Stimulated activated CD4-positive, alpha-beta T cell treated with anti-CD3 and anti-CD28 coated beads, TNF-alpha, amount 100 ng/mL, for 24 hours (primary cell): Measurements from ENCODE around the gene ZFYVE26.
"Not testable (repeated sequence)": the region's sequence is repeated elsewhere in the genome, so short reads cannot be mapped to it uniquely, and the experiment has no call there.

Experiments used
- DNase-seq, 3 experiments: peaks; one replicate each; pipeline ENCODE4 v3.0.0-alpha.2; 2020; ENCODE audit warnings: low read depth in 3 of 3

The ZFYVE26 gene

DNA sequence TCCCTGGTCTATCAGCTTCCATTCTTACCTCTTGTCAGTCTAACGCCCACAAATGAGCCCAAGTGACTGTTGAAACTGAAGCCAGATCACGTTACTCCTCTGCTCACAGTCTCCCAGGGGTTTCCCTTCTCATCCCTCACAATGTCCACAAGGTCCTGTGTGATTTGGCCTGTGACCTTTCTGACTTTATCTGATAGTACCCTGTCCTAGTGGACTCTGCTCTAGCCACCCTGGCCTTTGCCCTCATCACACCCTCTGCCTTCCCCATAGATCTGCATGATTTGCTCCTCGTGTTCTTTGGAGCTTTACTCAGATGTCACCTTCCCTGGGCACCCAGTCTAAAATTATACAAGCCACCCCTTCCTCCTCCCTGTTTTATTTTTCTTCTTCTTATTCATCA, 59.2 kb downstream of the ZFYVE26 start:
- no peak for DNase-seq

DNA sequence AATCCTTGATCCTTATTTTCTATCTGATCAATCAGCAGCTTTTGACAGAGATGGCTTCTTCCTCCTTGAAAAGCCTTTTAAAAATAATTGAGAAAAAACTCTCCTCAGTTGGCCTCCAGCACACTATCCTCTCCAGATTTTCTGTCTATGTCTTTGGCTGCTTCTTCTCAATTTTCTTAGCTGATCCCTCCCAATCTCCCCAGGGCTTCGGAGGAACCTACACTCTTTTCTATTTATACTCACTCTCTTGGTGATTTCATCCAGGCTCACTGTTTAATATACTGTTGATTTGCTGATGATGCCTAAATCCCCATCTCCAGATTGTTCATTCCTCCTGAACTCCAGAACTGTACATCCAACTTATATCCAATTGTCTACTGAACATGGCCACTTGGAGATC, 59.9 kb downstream of the ZFYVE26 start:
- DNase-seq: no peak

DNA sequence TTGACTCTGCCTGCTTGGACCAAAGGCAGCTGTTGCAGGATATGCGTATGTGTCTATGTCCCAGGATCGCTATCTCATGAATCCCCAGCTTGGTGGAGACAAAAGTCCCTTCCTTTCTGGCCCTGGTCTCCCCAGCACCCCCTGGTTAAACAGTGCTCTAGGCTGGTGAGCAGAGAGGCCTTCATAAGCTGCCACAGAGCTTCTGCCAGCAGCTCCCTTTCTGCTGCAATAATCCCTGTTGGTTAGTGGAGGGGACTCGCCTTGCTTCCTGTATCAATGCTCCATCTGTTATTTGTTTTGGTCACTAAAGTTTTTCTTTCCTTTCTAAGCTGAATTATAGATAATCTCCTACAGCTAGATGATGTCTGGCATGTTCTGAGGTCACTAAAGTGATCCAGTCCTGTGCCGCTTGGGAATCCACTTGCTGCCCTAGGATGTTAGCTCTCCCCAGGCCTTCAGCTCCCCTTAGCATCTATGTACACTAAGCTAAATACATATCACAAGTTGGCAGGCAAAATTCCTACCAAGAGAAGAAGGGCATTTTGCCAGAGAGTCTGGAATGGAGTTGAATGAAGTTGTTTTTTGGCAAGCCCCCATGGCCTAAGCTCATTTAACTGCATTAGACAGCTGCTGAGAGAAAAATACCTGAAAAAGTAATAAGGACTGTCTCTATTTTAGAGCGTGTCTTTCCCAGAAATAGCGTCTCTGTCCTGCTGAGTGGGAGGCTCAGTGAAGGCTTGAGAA, 66.9 kb downstream of the ZFYVE26 start:
- DNase-seq: no peak

DNA sequence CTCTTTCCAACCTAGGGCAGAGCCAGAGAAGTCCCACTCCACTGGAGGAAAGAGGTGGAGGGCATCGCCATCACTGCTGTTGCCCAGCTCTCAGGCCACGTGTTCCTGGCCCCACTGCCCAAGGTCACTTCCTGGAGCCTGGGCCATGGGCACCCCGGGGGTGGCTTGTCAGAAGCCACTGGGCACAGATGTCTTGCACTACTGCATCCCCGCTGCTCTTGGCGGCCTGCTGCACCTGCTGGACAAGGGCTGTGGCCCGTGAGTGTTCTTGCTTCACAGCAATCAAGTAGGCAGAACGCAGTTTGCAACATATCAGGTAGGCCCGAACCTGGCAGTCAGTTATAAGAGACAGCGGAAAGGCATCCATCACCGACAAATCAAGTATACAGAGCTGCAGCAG, 68.1 kb downstream of the ZFYVE26 start:
- no peak for DNase-seq

DNA sequence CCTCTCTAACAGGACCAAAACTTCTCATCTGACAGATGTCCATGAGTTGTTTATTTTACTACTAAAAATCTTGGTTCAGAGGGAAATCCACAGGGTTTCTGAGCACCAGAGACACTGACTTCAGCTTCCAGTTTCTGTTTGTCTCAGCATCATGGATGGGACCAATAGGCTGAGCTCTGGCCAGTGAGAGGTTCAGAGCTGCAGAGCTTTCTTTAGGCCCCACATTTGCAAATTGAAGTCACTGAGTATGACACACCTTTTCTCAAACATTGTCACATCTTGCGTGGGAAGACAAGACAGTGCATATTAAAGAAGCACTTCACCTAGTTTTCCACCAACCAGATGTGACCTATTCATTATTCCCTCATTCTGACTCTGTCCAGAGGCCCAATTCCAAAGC, 69.5 kb downstream of the ZFYVE26 start:
- no peak for DNase-seq

DNA sequence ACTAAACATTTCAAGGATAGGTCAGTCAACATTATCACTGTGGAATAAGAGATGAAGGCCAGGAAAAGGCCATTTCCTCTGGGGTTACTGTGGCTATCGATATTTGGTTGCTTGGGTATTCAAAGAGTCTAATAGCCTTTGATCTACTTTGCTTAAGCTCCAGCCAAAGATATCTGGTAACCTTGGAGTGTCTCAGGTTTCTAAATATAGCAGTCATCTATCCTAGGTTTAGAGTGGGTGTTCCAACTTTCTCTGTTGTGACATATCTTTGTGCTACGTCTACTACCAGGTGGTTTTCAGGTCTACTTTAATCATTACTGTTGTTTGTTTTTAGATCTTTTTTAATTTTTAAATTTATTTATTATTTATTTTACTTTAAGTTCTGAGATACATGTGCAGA, 72.3 kb downstream of the ZFYVE26 start:
- DNase-seq: no peak

DNA sequence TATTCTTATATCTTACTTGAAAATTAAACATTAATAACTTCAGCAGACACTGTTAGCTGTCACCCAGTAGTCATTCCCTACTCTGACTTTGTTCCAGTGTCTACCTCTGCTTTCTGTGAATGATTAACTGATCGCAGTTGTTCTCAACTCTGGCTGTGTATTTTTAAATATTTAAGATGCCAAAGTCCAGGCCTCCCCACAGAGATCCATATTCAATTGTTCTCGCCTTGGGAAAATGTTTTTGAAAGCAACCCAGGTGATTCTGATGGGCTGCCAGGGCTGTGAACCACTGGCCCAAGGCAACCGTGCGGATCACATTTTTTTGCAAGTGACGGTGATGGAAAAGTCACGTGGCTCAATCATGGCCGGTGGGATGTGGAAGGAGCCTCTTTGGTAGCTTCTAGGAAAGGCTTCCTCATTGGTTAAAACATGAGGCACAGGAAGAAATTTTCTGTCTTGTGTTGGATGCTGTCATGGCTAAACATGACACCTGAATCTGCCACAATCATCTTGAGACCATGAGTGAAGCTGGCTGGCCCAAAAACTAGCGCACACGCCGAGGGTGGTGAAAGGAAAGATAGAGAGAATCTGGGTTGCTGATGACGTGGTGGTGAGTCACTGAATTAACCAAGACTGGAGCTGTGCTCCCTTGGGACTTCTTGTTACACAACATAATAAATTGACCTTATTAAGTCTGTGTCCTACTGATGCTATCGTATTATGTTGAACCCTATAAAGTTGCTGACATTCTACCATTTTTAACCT, 77.5 kb downstream of the ZFYVE26 start:
- DNase-seq: no peak

DNA sequence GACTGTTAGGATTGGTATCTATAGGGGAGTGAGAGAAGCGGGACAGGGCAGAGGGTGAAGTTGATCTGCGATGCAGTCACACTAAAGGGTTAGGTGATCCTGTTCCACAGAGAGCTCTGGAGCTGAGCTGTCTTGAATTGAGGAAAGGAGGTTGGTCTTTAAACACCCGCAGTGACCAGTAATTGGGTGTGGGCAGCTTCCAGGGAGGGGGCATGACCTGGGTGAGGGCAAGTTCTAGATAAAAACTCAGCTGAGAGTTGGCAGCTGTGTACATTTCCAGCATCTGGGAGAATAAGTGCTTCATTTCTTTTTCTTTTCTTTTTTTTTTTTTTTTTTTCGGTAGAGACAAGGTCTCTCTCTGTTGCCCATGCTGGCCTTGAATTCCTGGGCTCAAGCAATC, 79.6 kb downstream of the ZFYVE26 start:
- no peak for DNase-seq

DNA sequence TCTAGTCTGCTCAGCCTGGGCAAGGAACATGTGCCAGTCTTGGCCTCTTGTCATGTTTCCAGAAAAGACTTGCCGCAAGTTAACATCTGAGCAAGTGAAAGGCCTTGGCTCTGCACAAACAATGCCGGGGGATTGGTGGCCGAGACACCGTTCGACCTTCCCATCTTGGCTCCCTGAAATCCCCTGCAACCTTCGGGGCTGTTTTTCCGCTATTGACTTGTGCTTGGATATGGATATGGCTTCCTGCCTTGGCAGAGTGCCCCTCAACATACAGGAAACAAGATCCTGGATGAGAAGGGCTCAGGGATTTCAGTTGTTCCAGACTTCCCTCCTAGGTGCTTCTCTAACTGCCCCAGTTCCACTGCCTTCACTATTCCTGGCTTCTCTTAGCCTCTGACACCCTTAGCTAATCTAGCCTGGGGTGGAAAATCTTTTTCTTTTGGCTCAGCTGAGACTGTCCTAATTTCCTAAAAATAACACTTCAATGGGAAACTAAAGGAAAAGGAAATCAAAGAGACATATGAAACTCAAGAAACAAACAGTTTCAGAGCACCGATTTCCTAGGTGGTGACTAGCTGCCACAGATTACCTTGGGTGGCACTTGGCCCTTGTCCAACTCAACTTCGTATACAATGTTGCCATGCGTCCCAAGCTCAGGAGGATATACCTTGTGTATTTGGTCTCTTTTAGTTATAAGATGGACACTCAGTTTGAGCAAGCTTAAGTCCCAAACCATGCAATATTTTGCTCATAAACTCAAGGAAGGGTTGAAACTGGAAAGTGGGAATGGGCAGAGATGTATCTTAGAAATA, 80.8 kb downstream of the ZFYVE26 start:
- DNase-seq: no peak

DNA sequence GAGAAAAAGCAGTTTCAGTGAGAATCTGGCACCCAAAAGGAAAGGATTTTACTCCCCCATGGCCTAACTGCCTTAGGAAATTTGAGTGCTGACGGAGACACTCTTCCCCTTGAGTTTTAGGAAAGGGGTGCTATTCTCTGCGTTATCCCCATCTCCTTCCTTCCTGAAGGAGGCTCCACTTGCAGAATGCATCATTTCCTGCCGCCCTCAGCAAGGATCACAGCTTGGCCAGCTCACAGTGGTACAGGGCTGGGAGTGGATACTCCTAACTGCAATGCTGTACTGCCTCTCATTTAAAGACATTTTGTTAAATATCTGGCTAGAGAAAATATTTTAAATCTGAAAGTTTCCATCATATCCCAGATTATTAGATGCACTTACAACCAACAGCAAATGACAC, 81.7 kb downstream of the ZFYVE26 start:
- no peak for DNase-seq

DNA sequence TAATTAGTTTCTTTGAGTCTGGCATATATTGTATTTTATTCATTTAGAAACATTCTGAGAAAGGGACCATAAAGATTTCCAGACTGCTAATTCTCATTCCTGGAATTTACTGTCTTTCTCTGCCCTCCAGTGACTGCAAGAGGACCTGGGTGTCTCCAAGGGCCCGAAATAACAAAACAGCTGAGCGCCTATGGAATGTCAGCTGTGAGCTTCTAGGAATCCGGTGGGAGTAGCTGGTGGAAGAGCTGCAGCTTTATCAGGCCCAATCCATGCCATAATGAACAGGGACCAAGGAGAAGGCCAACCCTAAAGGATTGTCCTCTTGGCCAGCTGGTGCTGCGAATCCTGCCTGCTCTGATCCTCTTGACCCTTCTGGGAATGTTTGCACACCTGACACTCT, 82.8 kb downstream of the ZFYVE26 start:
- DNase-seq: no peak

DNA sequence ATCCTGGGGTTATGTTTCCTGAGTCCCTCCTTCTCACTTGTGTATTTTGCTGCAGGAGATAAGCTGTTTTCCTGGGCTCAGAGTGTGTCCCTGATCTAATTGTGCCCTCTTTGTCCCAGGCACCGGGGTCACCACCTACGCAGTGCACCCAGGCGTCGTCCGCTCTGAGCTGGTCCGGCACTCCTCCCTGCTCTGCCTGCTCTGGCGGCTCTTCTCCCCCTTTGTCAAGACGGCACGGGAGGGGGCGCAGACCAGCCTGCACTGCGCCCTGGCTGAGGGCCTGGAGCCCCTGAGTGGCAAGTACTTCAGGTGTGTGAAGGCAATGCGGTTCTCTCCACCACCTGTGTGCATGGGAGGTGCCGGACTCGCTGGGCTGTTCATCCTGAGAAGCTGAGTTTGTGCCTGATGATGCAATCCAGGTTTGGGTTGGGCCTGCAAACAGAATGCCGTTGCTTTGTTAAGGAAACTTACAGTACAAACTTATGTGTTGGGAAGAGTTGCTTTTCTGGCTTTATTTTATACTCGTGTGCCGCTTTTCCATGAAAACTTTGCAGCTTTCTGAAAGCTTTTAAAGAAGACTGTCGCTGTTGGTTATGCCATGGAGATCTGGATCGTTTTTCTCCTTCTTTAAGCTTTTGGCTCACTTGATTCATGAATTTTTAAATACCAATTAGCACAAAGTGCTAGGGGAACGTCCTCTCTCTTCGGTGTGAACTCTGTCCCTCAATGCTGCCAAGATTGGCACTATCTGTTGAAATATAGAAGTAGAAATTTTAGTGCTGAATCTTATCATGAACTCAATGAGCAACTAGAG, 87.1 kb downstream of the ZFYVE26 start:
- no peak for DNase-seq

DNA sequence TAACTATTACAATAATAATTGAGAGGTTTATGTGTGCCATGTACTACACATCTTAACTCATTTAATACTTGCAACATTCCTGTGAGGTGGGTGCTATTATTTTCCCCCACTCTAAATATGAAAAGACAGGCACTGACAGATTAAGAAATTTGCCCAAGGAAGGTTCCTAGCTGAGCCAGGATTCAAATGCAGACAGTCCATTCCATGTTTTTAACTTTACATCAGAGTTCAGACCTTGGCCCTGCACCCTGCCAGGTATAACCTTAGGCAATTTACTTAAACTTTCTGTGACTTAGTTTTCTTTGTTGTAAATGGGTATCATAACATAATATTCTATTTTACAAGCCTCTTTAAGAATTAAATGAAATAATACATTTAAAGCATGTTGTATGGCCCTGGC, 88.1 kb downstream of the ZFYVE26 start:
- DNase-seq: no peak

DNA sequence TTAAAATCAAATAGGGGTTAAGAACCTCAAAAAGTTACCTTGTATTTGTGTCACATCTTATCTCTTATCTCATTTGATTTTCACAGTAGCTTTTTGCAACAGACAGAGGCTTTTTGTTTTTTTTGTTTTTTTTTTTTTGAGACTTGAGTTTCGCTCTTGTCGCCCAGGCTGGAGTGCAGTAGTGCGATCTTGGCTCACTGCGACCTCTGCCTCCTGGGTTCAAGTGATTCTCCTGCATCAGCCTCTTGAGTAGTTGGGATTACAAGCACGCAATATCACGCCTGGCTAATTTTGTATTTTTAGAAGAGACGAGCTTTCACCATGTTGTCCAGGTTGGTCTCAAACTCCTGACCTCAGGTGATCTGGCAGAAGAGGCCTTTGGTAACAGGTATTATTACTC, 89.0 kb downstream of the ZFYVE26 start:
- DNase-seq: no peak

DNA sequence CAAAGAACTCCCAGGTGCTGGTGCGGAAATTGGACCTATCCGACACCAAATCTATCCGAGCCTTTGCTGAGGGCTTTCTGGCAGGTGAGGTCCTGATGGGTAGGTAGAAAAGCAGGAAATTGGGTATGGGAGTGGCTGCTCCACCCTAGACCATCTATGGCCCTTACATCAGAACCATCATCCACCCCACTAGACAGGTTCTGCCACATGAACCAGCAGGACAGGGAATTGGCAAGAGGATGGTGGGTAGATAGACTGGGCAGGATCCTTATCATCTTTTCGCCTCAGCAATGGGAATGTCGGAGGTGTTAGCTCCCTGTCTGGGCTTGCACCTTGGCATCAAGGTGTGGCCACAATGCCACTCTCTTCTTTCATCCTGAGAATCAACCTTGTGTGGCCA, 91.2 kb downstream of the ZFYVE26 start:
- DNase-seq: no peak

DNA sequence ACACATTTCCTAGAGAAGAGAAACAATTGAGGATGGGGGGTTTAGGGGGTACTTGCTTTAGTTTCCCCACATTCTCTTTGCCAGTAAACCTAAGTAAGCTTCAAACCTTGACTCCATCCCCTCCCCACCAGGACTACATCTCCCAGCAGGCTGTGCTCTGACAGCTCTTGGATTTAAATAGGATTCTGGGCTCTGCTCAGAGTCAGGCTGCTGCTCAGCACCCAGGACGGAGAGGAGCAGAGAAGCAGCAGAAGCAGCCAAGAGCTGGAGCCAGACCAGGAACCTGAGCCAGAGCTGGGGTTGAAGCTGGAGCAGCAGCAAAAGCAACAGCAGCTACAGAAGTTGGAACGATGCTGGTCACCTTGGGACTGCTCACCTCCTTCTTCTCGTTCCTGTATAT, 94.1 kb downstream of the ZFYVE26 start:
- no peak for DNase-seq

DNA sequence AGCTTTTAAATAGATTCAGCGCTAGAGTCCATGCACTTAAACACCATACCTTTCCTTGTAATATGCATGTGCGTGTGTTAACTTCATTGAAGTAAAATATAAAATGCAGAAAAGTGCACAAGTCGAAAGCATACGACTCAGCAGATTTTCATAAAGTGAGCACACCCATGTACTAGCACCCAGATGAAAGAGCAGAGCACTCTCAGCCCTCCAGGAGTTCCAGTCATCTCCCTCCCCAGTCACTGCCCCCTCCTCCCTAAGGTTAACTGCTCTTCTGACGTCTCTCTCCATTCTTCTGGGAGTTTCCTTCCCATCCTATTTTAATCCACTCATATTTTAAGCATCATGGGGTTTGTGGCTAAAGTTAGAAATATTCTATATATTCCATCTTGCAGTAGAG, 94.5 kb downstream of the ZFYVE26 start:
- no peak for DNase-seq

DNA sequence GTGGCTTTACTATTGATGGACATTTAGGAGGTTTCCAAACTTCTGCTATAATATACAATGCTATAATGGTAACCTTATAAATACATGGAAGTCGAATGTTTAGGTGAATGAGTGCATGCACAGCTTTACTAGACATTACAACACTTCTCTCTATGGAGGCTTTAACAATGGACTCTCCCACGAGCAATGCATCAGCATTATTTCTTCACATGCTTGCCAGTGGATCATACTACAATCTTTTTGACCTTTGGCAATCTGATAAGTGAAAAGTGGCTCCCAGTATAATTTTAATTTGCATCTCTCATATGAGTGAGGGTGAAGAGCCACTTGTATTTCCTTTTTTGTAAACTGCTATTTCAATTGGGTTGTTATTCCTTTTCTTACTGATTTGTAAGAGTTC, 96.5 kb downstream of the ZFYVE26 start:
- DNase-seq: no peak

DNA sequence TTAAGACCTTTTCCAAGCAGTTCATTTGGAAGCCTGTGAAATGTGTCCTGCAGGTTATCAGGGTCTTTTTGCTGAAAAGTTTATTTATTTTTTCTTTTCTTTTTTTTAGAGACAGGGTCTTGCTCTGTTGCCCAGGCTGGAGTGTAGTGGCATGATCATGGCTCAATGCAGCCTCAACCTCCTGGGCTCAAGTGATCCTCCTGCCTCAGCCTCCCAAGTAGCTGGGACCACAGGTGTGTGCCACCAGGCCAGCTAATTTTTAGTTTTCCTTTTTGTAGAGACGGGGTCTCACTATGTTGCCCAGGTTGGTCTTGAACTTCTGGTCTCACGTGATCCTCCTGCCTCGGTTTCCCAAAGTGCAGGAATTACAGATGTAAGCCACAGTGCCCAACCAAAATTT, 97.0 kb downstream of the ZFYVE26 start:
- DNase-seq: not testable (repeated sequence)

DNA sequence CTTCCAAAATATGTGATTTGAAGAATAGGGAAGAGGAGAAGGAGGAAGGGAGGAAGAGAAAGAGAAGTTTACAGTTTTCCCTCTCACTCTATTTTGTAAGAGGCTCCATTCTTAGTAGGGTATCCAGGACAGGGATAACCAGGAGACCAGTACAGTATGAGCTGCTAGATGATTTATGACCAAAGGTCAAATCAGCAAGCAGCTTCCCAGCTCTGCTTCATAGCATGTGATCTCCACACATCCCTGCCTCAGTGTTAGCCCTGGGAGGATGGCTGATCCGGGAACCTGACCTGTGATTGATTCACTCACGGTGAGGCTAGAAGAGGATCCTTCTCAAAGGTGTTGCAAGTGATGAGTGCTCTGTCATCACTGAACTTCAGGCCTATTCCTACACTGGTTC, 98.1 kb downstream of the ZFYVE26 start:
- DNase-seq: no peak

DNA sequence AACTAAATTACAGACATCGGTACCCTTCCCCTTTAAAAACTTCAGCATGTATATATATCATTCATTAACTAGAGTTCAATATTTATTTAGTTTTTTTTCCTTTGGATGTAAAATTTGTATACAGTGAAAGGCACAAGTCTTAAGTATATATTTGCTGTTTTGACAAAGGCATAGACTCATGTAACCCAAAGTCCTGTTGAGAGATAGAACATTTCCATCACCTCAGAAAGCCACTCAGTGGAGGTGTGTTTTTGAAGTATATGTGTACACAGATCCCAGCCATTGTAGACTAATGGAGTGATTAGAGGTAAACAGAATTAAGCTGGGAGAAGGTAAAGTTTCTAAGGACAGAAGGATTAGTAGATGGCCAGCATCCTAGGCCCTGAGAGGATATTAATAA, 99.3 kb downstream of the ZFYVE26 start:
- DNase-seq: no peak

DNA sequence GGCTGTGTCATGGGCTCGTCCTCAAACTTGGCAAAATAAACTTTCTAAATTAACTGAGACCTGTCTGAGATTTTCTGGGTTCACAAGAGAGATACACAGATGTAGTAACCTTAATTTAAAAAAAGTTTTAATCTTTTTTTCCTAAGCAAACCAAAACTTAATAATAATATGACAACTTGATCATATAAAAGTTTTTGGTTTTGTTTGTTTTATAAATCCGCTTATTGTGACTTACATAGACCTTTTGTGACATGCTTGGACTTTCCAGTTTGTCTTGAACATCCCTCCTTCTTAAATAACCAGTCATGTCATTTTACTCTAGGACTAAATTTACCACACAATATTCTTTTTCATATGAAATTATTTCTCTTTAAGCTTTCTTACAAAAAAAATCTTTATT, 106.2 kb downstream of the ZFYVE26 start:
- no peak for DNase-seq
